ENCODE measurements around the gene DGKI.

The DGKI gene

GRCh38 chr7:137836541-137836940, 10.2 kb downstream of the DGKI start:
- Histone ChIP-seq H4K20me1 (ENCODE audit: control insufficient read depth, insufficient read depth, low read depth, low read length) (no peaks in the 10 kb centered on the region), H3K4me3 (ENCODE audit: low read length) (no peak overlapping the region), H3K4me1 (ENCODE audit: control insufficient read depth, low read length) (no peaks in the 10 kb centered on the region), H3K27ac (ENCODE audit: low read depth, low read length) (no peak overlapping the region), H3K9me3 (ENCODE audit: control insufficient read depth, insufficient read depth, low read length) (peaks cover 12% of the 10 kb centered on the region; the same call in 1 of the 2 replicates), H3K4me2 (ENCODE audit: low read length) (no peak overlapping the region), H3F3A (ENCODE audit: control insufficient read depth, insufficient read depth) (no peaks in the 10 kb centered on the region), H3K79me2 (ENCODE audit: control insufficient read depth, low read length) (no peaks in the 10 kb centered on the region), H3K36me3 (ENCODE audit: control insufficient read depth, low read length) (no peaks in the 10 kb centered on the region), H3K27me3 (ENCODE audit: control insufficient read depth, low read length) (no peaks in the 10 kb centered on the region), H3K9me2 (replicated peaks; ENCODE audit: control insufficient read depth, low read length) (no peaks in the 10 kb centered on the region)
- no peak for TF ChIP-seq CTCF (IDR thresholded peaks at IDR 0.05; ENCODE audit: low read depth, low read length, poor library complexity, severe bottlenecking)
- TF ChIP-seq EZH2phosphoT487 (IDR thresholded peaks at IDR 0.05; ENCODE audit: borderline replicate concordance, low read length) = no peak

DNA sequence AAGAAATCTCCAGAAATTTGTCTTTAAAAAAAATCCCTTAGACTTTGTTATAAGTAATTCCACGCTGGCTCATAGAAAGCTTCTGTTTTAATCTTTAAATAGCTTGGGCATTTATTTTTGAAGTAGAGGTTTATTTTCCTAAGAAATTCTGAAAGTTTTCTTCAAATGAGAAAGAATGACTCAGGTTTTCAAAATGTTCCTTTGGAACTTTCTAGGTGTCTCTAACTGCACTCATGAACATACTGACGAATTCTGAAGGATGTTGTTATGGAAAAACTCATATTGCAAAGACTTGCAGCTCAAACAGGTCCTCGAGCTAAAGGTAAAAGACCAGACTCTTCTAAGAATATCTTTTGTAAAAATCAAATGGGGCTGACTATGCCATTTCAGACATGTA, 10.7 kb downstream of the DGKI start:
- Histone ChIP-seq H3K27ac (ENCODE audit: low read depth, low read length) (no peak overlapping the region), H3K9me2 (replicated peaks; ENCODE audit: control insufficient read depth, low read length) (no peaks in the 10 kb centered on the region), H3K79me2 (ENCODE audit: control insufficient read depth, low read length) (no peaks in the 10 kb centered on the region), H3K9me3 (ENCODE audit: control insufficient read depth, insufficient read depth, low read length) (peaks cover 14% of the 10 kb centered on the region; the same call in 1 of the 2 replicates), H3K4me2 (ENCODE audit: low read length) (no peak overlapping the region), H3K36me3 (ENCODE audit: control insufficient read depth, low read length) (no peaks in the 10 kb centered on the region), H3K4me3 (ENCODE audit: low read length) (no peak overlapping the region), H4K20me1 (ENCODE audit: control insufficient read depth, insufficient read depth, low read depth, low read length) (no peaks in the 10 kb centered on the region), H3K4me1 (ENCODE audit: control insufficient read depth, low read length) (no peaks in the 10 kb centered on the region), H3F3A (ENCODE audit: control insufficient read depth, insufficient read depth) (no peaks in the 10 kb centered on the region), H3K27me3 (ENCODE audit: control insufficient read depth, low read length) (no peaks in the 10 kb centered on the region)
- no peak for TF ChIP-seq EZH2phosphoT487 (IDR thresholded peaks at IDR 0.05; ENCODE audit: borderline replicate concordance, low read length)
- no peak for TF ChIP-seq CTCF (IDR thresholded peaks at IDR 0.05; ENCODE audit: low read depth, low read length, poor library complexity, severe bottlenecking)

DNA sequence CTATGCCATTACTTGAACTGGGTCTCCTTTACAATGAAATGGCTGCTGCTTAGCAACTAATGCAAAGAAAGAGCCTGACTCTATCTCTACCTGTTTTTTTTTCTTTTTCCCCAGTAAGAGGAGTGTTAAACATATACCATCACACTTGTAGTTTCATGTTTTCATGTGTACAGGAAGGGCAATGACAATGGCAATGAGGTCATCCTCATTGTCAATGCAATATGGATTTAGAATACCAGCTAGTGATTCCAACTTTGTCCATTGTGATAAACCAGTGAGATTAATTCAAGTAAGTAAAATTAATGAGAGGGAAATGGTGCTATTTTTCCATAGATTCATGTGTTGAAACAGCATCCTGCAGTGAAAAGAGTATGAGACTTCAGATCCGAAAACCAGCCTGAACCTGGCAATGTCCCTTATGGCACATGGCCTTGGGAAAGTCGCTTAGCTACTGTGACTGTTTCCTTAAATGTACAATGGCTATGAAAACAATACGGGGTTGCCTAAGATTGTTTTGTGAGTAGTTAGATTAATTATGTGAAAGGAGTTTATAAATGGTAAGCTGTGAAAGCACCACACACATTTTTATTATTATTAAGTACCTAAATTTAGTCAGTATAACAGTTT, 11.2 kb downstream of the DGKI start:
- Histone ChIP-seq H3K4me3 (ENCODE audit: low read length) (no peak overlapping the region), H3F3A (ENCODE audit: control insufficient read depth, insufficient read depth) (no peaks in the 10 kb centered on the region), H3K4me2 (ENCODE audit: low read length) (no peak overlapping the region), H3K4me1 (ENCODE audit: control insufficient read depth, low read length) (no peaks in the 10 kb centered on the region), H3K27me3 (ENCODE audit: control insufficient read depth, low read length) (no peaks in the 10 kb centered on the region), H3K36me3 (ENCODE audit: control insufficient read depth, low read length) (no peaks in the 10 kb centered on the region), H4K20me1 (ENCODE audit: control insufficient read depth, insufficient read depth, low read depth, low read length) (no peaks in the 10 kb centered on the region), H3K9me2 (replicated peaks; ENCODE audit: control insufficient read depth, low read length) (no peaks in the 10 kb centered on the region), H3K79me2 (ENCODE audit: control insufficient read depth, low read length) (no peaks in the 10 kb centered on the region), H3K9me3 (ENCODE audit: control insufficient read depth, insufficient read depth, low read length) (peaks cover 14% of the 10 kb centered on the region; the same call in 1 of the 2 replicates), H3K27ac (ENCODE audit: low read depth, low read length) (no peak overlapping the region)
- TF ChIP-seq CTCF (IDR thresholded peaks at IDR 0.05; ENCODE audit: low read depth, low read length, poor library complexity, severe bottlenecking) = no peak
- no peak for TF ChIP-seq EZH2phosphoT487 (IDR thresholded peaks at IDR 0.05; ENCODE audit: borderline replicate concordance, low read length)
